Measurements from ENCODE around the gene CHI3L1.

DNA sequence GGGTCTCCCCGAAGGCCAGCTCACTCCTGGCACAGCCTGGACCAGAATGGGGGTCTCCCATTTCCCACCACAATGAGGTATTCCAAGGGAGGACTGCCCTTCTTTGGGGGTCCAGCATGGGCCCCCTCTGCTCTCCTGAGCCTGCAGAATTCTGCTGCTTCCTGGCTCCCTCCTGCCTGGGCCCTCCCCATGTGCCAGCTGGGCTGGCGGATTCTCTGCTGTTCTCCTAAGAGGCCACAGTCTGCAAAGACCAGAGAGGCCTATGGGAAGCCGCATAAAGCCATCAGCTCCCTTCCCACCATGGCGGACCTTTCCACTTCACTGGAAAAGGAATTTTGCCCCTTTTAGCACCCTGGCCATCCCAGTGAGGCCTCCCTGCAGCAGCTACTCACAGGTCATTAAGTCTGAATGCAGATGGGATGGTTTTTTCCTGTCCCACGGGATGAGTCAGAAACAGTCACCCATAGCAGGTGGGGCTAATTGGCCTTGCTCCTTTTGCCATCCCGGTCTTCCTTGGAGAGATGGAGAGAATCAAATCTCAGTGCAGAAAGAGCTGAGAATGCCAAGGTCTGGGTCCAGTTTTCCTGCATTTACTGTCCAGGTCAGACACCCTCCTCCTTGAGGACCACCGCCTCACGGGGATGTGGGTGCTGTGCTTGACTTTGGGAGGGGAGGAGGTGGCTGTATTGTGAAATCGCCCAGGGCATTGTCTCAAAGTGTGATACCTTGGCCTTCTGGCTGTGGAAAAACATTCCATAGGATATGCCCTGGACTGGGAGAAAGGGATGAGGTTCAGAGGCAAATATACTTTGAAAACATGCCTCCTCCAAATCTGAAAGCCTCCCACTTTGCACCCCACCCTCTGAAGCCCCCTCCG is 34.1 kb downstream of the CHI3L1 start:
- TF ChIP-seq, protein P1, sequence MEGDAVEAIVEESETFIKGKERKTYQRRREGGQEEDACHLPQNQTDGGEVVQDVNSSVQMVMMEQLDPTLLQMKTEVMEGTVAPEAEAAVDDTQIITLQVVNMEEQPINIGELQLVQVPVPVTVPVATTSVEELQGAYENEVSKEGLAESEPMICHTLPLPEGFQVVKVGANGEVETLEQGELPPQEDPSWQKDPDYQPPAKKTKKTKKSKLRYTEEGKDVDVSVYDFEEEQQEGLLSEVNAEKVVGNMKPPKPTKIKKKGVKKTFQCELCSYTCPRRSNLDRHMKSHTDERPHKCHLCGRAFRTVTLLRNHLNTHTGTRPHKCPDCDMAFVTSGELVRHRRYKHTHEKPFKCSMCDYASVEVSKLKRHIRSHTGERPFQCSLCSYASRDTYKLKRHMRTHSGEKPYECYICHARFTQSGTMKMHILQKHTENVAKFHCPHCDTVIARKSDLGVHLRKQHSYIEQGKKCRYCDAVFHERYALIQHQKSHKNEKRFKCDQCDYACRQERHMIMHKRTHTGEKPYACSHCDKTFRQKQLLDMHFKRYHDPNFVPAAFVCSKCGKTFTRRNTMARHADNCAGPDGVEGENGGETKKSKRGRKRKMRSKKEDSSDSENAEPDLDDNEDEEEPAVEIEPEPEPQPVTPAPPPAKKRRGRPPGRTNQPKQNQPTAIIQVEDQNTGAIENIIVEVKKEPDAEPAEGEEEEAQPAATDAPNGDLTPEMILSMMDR (IDR thresholded peaks at IDR 0.05 in 2 of 3, conservative IDR thresholded peaks at IDR 0.05 in 1 of 3; ENCODE audit: control insufficient read depth in 2 of 3, extremely low read depth in 1 of 3, insufficient read depth in 1 of 3, low read depth in 3 of 3, low read length in 3 of 3), result no peak
- TF ChIP-seq CEBPB (IDR thresholded peaks at IDR 0.05; ENCODE audit: borderline replicate concordance in 1 of 2, low read depth in 2 of 2, low read length in 2 of 2), result no peak
- TF ChIP-seq, protein P2, sequence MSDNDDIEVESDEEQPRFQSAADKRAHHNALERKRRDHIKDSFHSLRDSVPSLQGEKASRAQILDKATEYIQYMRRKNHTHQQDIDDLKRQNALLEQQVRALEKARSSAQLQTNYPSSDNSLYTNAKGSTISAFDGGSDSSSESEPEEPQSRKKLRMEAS (IDR thresholded peaks at IDR 0.05; ENCODE audit: low read depth, low read length), result no peak
- TF ChIP-seq MTA3 (IDR thresholded peaks at IDR 0.05; ENCODE audit: borderline replicate concordance, low read length), result no peak
- TF ChIP-seq JUND (IDR thresholded peaks at IDR 0.05; ENCODE audit: low read depth, low read length), result no peak

Measured in GM12878 (cell line).